HG03520 (cell line): ENCODE measurements around the gene HIP1R.

ENCODE experiments used
- ATAC-seq: cut with Tn5 transposase; IDR thresholded peaks from one replicate; pipeline ENCODE4 v1.9.1; 2021; ENCODE audit warnings: mild to moderate bottlenecking, moderate library complexity; ENCODE audit not compliant: unreplicated experiment

Gene HIP1R

GRCh38 chr12:122834104-122834920 lies 945 bp upstream of the HIP1R start:
- ATAC-seq: no peak

- ATAC-seq: no peak
Observed at GRCh38 chr12:122835750-122836026, 431 bp downstream of the HIP1R start.

- no peak for ATAC-seq
Observed at GRCh38 chr12:122836027-122836921, 1.0 kb downstream of the HIP1R start.

- no peak for ATAC-seq
Observed at GRCh38 chr12:122837306-122838265, 2.3 kb downstream of the HIP1R start.

- no peak for ATAC-seq
Observed at GRCh38 chr12:122838841-122839240, 3.6 kb downstream of the HIP1R start.

GRCh38 chr12:122839907-122840554 lies 4.8 kb downstream of the HIP1R start:
- ATAC-seq: no peak

GRCh38 chr12:122840580-122841513 lies 5.6 kb downstream of the HIP1R start:
- no peak for ATAC-seq

GRCh38 chr12:122841544-122842321 lies 6.5 kb downstream of the HIP1R start:
- no peak for ATAC-seq

- no peak for ATAC-seq
Observed at GRCh38 chr12:122842505-122843405, 7.5 kb downstream of the HIP1R start.

GRCh38 chr12:122843455-122843854 lies 8.2 kb downstream of the HIP1R start:
- ATAC-seq: no peak

- no peak for ATAC-seq
Observed at GRCh38 chr12:122844366-122844971, 9.2 kb downstream of the HIP1R start.

- no peak for ATAC-seq
Observed at GRCh38 chr12:122845041-122845864, 10.0 kb downstream of the HIP1R start.

GRCh38 chr12:122845865-122846621 lies 10.8 kb downstream of the HIP1R start:
- ATAC-seq: no peak

GRCh38 chr12:122846622-122847515 lies 11.6 kb downstream of the HIP1R start:
- ATAC-seq: no peak

GRCh38 chr12:122847516-122847836 lies 12.2 kb downstream of the HIP1R start:
- ATAC-seq: no peak
